HG03432 (cell line): Measurements from ENCODE around the gene KANK3.
"Not testable (repeated sequence)": the region's sequence is repeated elsewhere in the genome, so short reads cannot be mapped to it uniquely, and the experiment has no call there.

Experiments
- ATAC-seq: cut with Tn5 transposase; IDR thresholded peaks from one replicate; pipeline ENCODE4 v1.9.1; 2021; ENCODE audit warnings: mild to moderate bottlenecking, moderate library complexity; ENCODE audit not compliant: unreplicated experiment

The KANK3 gene

GRCh38 chr19:8342684-8343482 lies at the start of gene KANK3:
TSS of gene KANK3 (minus strand) at chr19:8343262. CDS start at chr19:8337828, 5,434 bp downstream.
- peak; percentile 85 for ATAC-seq

GRCh38 chr19:8392017-8392591 lies 49.0 kb upstream of the KANK3 start:
- ATAC-seq: no peak

- no peak for ATAC-seq
Measured at GRCh38 chr19:8391198-8392016, 48.3 kb upstream of the KANK3 start.

- peak; percentile 42 for ATAC-seq
Measured at GRCh38 chr19:8390617-8390981, 47.5 kb upstream of the KANK3 start.

- ATAC-seq: peak; percentile 90
Measured at GRCh38 chr19:8389891-8390616, 47.0 kb upstream of the KANK3 start, which contains the start of gene RAB11B. TSS of gene RAB11B (plus strand) at chr19:8390360. CDS start at chr19:8390417, 57 bp downstream.

- no peak for ATAC-seq
Measured at GRCh38 chr19:8388612-8388958, 45.5 kb upstream of the KANK3 start.

- no peak for ATAC-seq
Measured at GRCh38 chr19:8387688-8388611, 44.9 kb upstream of the KANK3 start.

GRCh38 chr19:8386990-8387389 lies 43.9 kb upstream of the KANK3 start:
- ATAC-seq: no peak

- not testable (repeated sequence) for ATAC-seq
Measured at GRCh38 chr19:8386419-8386818, 43.4 kb upstream of the KANK3 start.

GRCh38 chr19:8385566-8385965 lies 42.5 kb upstream of the KANK3 start:
- not testable (repeated sequence) for ATAC-seq

- not testable (repeated sequence) for ATAC-seq
Measured at GRCh38 chr19:8385103-8385502, 42.0 kb upstream of the KANK3 start.

- ATAC-seq: not testable (repeated sequence)
Measured at GRCh38 chr19:8384569-8384968, 41.5 kb upstream of the KANK3 start.

GRCh38 chr19:8379156-8379891 lies 36.3 kb upstream of the KANK3 start:
- not testable (repeated sequence) for ATAC-seq

GRCh38 chr19:8377598-8377997 lies 34.5 kb upstream of the KANK3 start:
- ATAC-seq: no peak

- not testable (repeated sequence) for ATAC-seq
Measured at GRCh38 chr19:8376373-8376974, 33.4 kb upstream of the KANK3 start.

- not testable (repeated sequence) for ATAC-seq
Measured at GRCh38 chr19:8375766-8376165, 32.7 kb upstream of the KANK3 start.

- ATAC-seq: no peak
Measured at GRCh38 chr19:8373867-8374813, 31.1 kb upstream of the KANK3 start.
